Measurements from ENCODE around the gene KCNJ10.

KCNJ10 gene

DNA sequence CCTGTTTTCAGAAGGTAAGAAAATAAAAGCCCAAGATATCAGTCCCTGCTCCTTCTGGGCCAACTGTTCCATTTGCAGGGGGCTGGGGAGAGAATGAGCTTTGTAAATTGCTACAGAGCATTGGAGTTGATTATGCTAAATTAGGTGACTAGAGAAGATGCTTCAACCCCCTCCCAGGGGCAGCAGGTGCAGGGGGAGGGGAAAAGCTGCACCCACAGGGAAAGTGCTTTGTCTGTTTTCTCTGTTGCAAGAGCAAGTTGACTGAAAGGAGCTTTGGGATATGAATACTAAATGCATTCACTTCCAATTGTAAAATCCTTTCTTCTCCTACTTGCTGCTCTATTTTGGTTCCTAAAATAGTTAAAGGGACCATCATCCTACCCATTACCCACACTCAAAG lies 21.6 kb downstream of the KCNJ10 start:
- H3K27me3 ChIP-seq (replicated peaks) = peaks cover 24% of the 10 kb centered on the region

DNA sequence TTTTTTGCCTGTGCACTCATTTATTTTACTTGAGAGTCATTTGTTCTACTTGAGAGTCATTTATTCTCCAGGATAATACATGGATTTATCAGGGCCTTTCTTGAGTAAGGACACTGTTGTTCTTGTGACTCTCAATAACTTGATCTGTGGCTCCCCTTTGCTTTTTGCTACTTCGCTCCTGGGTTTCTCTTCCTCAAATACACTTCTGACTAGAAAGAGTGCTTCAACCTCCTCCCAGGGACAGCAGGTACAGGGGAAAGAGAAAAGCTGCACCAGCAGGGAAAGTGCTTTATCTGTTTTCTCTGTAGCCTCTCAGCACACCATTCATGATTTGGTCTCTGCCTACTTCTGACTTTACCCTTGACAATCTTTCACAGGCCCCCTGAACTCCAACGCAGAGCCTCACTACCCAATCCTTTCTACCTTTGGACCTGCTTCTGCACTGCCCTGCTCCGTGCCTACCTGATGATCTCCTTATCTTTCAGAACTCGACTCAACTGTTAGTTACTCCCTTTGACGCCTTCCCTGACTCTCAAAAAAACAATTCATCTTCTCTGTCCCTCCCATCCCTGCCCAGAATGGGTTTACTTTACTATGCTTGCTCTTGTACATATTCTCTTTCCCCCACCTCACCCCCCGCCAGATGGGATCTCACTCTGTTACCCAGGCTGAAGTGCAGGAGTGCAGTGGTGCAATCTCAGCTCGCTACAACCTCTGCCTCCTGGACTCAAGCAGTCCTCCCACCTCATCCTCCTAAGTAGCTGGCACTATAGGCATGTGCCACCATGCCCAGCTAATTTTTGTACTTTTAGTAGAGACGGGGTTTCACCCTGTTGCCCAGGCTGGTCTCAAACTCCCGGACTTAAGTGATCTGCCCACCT lies 22.6 kb downstream of the KCNJ10 start:
- Histone ChIP-seq H3K36me3 (replicated peaks) (no peaks in the 10 kb centered on the region), H3K4me3 (ENCODE audit: low read depth, low read length) (no peak overlapping the region)
- in situ Hi-C loops (cut with HindIII; ENCODE audit: low pct_ligation_motif_present, low sequenced_read_pairs) = no loop called here

More for the DNA sequence above, 21.6 kb downstream of the KCNJ10 start:
- Histone ChIP-seq H3K27ac (no peak overlapping the region), H3K4me3 (ENCODE audit: low read depth, low read length) (no peak overlapping the region), H3K36me3 (replicated peaks) (no peaks in the 10 kb centered on the region)
- no peak for DNase-seq
- TF ChIP-seq, protein P1, sequence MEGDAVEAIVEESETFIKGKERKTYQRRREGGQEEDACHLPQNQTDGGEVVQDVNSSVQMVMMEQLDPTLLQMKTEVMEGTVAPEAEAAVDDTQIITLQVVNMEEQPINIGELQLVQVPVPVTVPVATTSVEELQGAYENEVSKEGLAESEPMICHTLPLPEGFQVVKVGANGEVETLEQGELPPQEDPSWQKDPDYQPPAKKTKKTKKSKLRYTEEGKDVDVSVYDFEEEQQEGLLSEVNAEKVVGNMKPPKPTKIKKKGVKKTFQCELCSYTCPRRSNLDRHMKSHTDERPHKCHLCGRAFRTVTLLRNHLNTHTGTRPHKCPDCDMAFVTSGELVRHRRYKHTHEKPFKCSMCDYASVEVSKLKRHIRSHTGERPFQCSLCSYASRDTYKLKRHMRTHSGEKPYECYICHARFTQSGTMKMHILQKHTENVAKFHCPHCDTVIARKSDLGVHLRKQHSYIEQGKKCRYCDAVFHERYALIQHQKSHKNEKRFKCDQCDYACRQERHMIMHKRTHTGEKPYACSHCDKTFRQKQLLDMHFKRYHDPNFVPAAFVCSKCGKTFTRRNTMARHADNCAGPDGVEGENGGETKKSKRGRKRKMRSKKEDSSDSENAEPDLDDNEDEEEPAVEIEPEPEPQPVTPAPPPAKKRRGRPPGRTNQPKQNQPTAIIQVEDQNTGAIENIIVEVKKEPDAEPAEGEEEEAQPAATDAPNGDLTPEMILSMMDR (IDR thresholded peaks at IDR 0.05; ENCODE audit: low read depth, low read length, missing control alignments) = no peak
- in situ Hi-C loops (cut with HindIII; ENCODE audit: low pct_ligation_motif_present, low sequenced_read_pairs) = no loop called here

DNA sequence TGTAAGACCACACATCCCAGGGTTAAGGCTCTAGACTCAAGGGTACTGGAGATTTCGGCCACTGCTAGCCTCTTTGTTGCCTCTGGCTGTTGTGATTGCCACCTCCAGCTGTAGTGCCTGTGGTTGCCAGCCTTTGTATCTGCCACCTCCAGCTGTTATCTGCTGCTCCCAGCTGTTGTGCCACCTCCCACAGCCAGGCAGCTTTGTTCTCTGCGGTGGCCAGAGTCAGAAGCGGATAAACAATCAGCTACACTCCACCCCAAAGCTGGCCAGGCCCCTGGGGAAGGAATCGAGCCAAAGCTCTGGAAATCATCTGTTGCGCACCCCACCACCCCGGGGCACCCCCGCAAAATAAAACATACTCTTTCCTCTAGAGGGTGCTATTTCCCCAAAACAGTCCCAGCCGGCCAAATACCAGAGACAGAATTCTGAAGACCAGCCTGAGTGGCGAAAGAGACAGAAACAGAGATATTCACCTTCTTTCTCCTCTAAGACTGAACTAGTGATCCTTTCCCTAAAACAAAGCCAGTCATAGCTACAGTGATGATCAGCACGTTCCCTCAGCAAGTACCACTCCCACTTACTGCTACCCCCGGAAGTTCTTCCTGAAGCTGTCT lies 23.4 kb downstream of the KCNJ10 start:
- H3K27ac ChIP-seq = no peak overlapping the region
- H3K27me3 ChIP-seq (replicated peaks) = peaks cover 24% of the 10 kb centered on the region
- no peak overlapping the region for H3K4me3 ChIP-seq (ENCODE audit: low read depth, low read length)
- peak; percentile 28 for DNase-seq
- H3K36me3 ChIP-seq (replicated peaks) = no peaks in the 10 kb centered on the region
- TF ChIP-seq, protein P1 (IDR thresholded peaks at IDR 0.05; ENCODE audit: low read depth, low read length, missing control alignments) = peak; percentile 67
- in situ Hi-C loops (cut with HindIII; ENCODE audit: low pct_ligation_motif_present, low sequenced_read_pairs) = no loop called here

More for the DNA sequence above, 22.6 kb downstream of the KCNJ10 start:
- peaks cover 24% of the 10 kb centered on the region for H3K27me3 ChIP-seq (replicated peaks)
- DNase-seq = no peak
- no peak overlapping the region for H3K27ac ChIP-seq
- TF ChIP-seq, protein P1 (IDR thresholded peaks at IDR 0.05; ENCODE audit: low read depth, low read length, missing control alignments) = no peak

DNA sequence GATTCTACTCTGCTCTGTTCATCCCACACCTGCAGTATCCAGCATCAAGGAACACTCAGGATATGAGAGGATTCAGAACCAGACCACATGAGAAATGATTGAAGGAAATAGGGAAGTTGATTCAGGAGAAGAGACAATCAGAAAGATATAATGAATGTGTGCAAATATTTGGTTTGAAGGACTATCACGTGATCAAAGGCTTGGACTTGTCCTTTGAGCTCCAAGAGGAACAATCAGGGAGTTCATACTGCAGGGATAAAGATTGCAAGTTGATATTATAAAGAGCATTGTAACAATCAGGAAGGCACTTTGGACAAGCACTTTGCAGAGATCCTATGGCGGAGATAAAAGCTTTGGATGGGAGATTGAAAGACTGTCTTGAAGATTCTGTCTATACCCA lies 24.3 kb downstream of the KCNJ10 start:
- no peak overlapping the region for H3K4me3 ChIP-seq (ENCODE audit: low read depth, low read length)
- no peak for DNase-seq
- H3K27me3 ChIP-seq (replicated peaks) = peaks cover 24% of the 10 kb centered on the region
- TF ChIP-seq, protein P1 (IDR thresholded peaks at IDR 0.05; ENCODE audit: low read depth, low read length, missing control alignments) = no peak
- H3K36me3 ChIP-seq (replicated peaks) = no peaks in the 10 kb centered on the region
- H3K27ac ChIP-seq = no peak overlapping the region
- in situ Hi-C loops (cut with HindIII; ENCODE audit: low pct_ligation_motif_present, low sequenced_read_pairs) = no loop called here

DNA sequence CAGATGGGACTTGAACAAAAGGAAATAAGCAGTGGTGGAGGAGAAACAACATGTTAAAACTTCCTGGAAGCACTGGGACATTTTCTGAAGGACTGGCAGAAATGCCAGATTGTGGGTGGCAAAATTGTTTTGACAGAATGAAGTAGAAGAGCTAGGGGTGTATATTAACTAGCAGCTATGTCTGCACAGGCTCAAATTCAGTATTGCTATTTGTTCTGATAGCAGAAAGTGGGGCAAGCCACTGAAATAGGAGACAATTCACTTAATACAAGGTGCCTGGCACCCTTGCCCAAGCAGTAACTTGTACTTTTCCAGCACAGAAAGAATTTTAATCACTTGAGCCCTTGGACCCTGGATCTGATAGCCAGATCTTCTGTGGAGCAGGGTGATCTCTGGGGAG lies 26.4 kb downstream of the KCNJ10 start:
- no peak for DNase-seq
- Histone ChIP-seq H3K27ac (no peak overlapping the region), H3K4me3 (ENCODE audit: low read depth, low read length) (no peak overlapping the region), H3K36me3 (replicated peaks) (no peaks in the 10 kb centered on the region), H3K27me3 (replicated peaks) (peaks cover 25% of the 10 kb centered on the region)
- in situ Hi-C loops (cut with HindIII; ENCODE audit: low pct_ligation_motif_present, low sequenced_read_pairs) = no loop called here
- TF ChIP-seq, protein P1 (IDR thresholded peaks at IDR 0.05; ENCODE audit: low read depth, low read length, missing control alignments) = no peak
